SK-N-MC (cell line): ENCODE results near the gene ZFAND3.

Experiments
- DNase-seq: peaks from one replicate; pipeline ENCODE4 v3.0.0-alpha.2; 2011; ENCODE audit warnings: low read depth, low spot score
- H3K27ac ChIP-seq: fragments of 200-600 bp; sonication (generic); 2 replicates; pipeline ENCODE4 v1.5.1; 2016; ENCODE audit warnings: mixed run types
- H3K36me3 ChIP-seq: fragments of 200-600 bp; sonication (generic); 2 replicates; pipeline ENCODE4 v1.6.1; 2017; ENCODE audit warnings: antibody characterized with exemption, low read length, mixed read lengths; ENCODE audit not compliant: insufficient read depth
- H3K4me3 ChIP-seq: fragments of 200-600 bp; sonication (generic); 2 replicates; pipeline ENCODE4 v1.5.1; 2016
- H3K9ac ChIP-seq: fragments of 200-600 bp; sonication (generic); 2 replicates; pipeline ENCODE4 v1.8.0; 2017; ENCODE audit warnings: mixed run types, mixed read lengths; ENCODE audit not compliant: insufficient read length
- H3K9me3 ChIP-seq: fragments of 200-600 bp; sonication (generic); 2 replicates; pipeline ENCODE4 v1.6.1; 2017; ENCODE audit warnings: low read depth, mild to moderate bottlenecking, antibody characterized with exemption, low read length, moderate library complexity, mixed read lengths
- EZH2 ChIP-seq: fragments of 200-600 bp; sonication (generic); IDR thresholded peaks from one replicate; pipeline ENCODE4 v1.6.1; 2017; ENCODE audit warnings: antibody characterized with exemption
- FOXP2 ChIP-seq: optimal IDR thresholded peaks from 2 replicates; pipeline ENCODE3; 2011; ENCODE audit warnings: mild to moderate bottlenecking, moderate library complexity; ENCODE audit not compliant: insufficient read depth; ENCODE audit errors: extremely low read length, control extremely low read depth
- POLR2AphosphoS5 ChIP-seq: IDR thresholded peaks from 2 replicates; pipeline ENCODE4 v1.6.1; 2012; ENCODE audit warnings: mild to moderate bottlenecking, low read depth, low read length, borderline replicate concordance

Gene ZFAND3

GRCh38 chr6:38143191-38144150, 323.9 kb downstream of the ZFAND3 start:
- peaks cover 6% of the 10 kb centered on the region; the same call in 1 of the 2 replicates for H3K36me3 ChIP-seq
- DNase-seq = no peak
- H3K9ac ChIP-seq = no peak overlapping the region
- no peaks in the 10 kb centered on the region for H3K9me3 ChIP-seq
- no peak for TF ChIP-seq EZH2
- TF ChIP-seq POLR2AphosphoS5 = no peak
- no peak for TF ChIP-seq FOXP2
- no peak overlapping the region for H3K4me3 ChIP-seq
- H3K27ac ChIP-seq = no peak overlapping the region

GRCh38 chr6:38144365-38144945, 324.9 kb downstream of the ZFAND3 start:
- Histone ChIP-seq H3K27ac (no peak overlapping the region), H3K36me3 (no peaks in the 10 kb centered on the region), H3K4me3 (no peak overlapping the region), H3K9ac (no peak overlapping the region), H3K9me3 (no peaks in the 10 kb centered on the region)
- TF ChIP-seq FOXP2 (no peak), EZH2 (no peak), POLR2AphosphoS5 (no peak)
- no peak for DNase-seq

- Histone ChIP-seq H3K9ac (no peak overlapping the region), H3K9me3 (no peaks in the 10 kb centered on the region), H3K36me3 (no peaks in the 10 kb centered on the region), H3K4me3 (no peak overlapping the region), H3K27ac (no peak overlapping the region)
- no peak for DNase-seq
- no peak for TF ChIP-seq POLR2AphosphoS5
These were observed 326.6 kb downstream of the ZFAND3 start for GRCh38 chr6:38146021-38146733.

GRCh38 chr6:38146734-38147027, 327.2 kb downstream of the ZFAND3 start:
- Histone ChIP-seq H3K27ac (no peak overlapping the region), H3K36me3 (no peaks in the 10 kb centered on the region), H3K4me3 (no peak overlapping the region), H3K9me3 (no peaks in the 10 kb centered on the region), H3K9ac (no peak overlapping the region)
- no peak for DNase-seq
- TF ChIP-seq FOXP2 (no peak), POLR2AphosphoS5 (no peak), EZH2 (no peak)

- Histone ChIP-seq H3K9ac (no peak overlapping the region), H3K27ac (no peak overlapping the region), H3K36me3 (peaks cover 5% of the 10 kb centered on the region; the same call in 1 of the 2 replicates), H3K9me3 (no peaks in the 10 kb centered on the region), H3K4me3 (no peak overlapping the region)
- TF ChIP-seq POLR2AphosphoS5 (no peak), FOXP2 (no peak), EZH2 (no peak)
- no peak for DNase-seq
These were observed 329.1 kb downstream of the ZFAND3 start for GRCh38 chr6:38148606-38149005.

GRCh38 chr6:38149531-38149930, 330.0 kb downstream of the ZFAND3 start:
- no peaks in the 10 kb centered on the region for H3K9me3 ChIP-seq
- TF ChIP-seq FOXP2 (no peak), POLR2AphosphoS5 (no peak), EZH2 (no peak)
- H3K9ac ChIP-seq = no peak overlapping the region
- no peak overlapping the region for H3K4me3 ChIP-seq
- peaks cover 5% of the 10 kb centered on the region; the same call in 1 of the 2 replicates for H3K36me3 ChIP-seq
- no peak overlapping the region for H3K27ac ChIP-seq
- DNase-seq = no peak

GRCh38 chr6:38150021-38150420, 330.5 kb downstream of the ZFAND3 start:
- DNase-seq = no peak
- Histone ChIP-seq H3K36me3 (peaks cover 5% of the 10 kb centered on the region; the same call in 1 of the 2 replicates), H3K4me3 (no peak overlapping the region), H3K27ac (no peak overlapping the region), H3K9ac (no peak overlapping the region), H3K9me3 (no peaks in the 10 kb centered on the region)
- TF ChIP-seq FOXP2 = no peak
- TF ChIP-seq EZH2 = no peak
- TF ChIP-seq POLR2AphosphoS5 = no peak

GRCh38 chr6:38150681-38151296, 331.3 kb downstream of the ZFAND3 start:
- Histone ChIP-seq H3K4me3 (no peak overlapping the region), H3K9me3 (no peaks in the 10 kb centered on the region), H3K9ac (no peak overlapping the region), H3K36me3 (peaks cover 5% of the 10 kb centered on the region; the same call in 1 of the 2 replicates), H3K27ac (no peak overlapping the region)
- TF ChIP-seq FOXP2 (no peak), EZH2 (no peak), POLR2AphosphoS5 (no peak)
- no peak for DNase-seq
